ENCODE results near the gene COMTD1. TPM values are rescaled to one million over a fixed set of nuclear protein-coding genes. Genes with fewer than 3 reads are reported as not detected.

Gene COMTD1
- total and polyA plus RNA-seq, 2 of the 4 experiments (the other 2 are of a cell fraction) = 1.6 to 6.4 TPM

GRCh38 chr10:75269605-75270004 is 33.8 kb upstream of the COMTD1 start:
- H3K4ac ChIP-seq (ENCODE audit: low read depth, low read length) = peak overlapping the region; percentile 18; the same call in 1 of the 2 replicates
- H3K27ac ChIP-seq (ENCODE audit: insufficient read depth, low read length) = no peak overlapping the region
- peak overlapping the region; percentile 12 to 54; a peak in 1 of 4 replicates for H4K8ac ChIP-seq (ENCODE audit: low read depth in 2 of 2, low read length in 2 of 2)
- no peak overlapping the region for H2BK5ac ChIP-seq (ENCODE audit: low read depth, low read length, poor library complexity, severe bottlenecking)
- no peak for DNase-seq
- ATAC-seq (ENCODE audit: low read depth) = no peak
- dilution Hi-C loops (cut with HindIII; ENCODE audit: low sequenced_read_pairs, unreplicated experiment) (no loop called here), intact Hi-C loops (cut with micrococcal nuclease) (no loop called here), in situ Hi-C loops (cut with MboI; ENCODE audit: low sequenced_read_pairs) (no loop called here)
- H4K20me1 ChIP-seq (ENCODE audit: insufficient read depth, low read length) = no peaks in the 10 kb centered on the region
- H2AK9ac ChIP-seq (replicated peaks; ENCODE audit: low read depth, low read length, poor library complexity) = no peak overlapping the region
- no peak for TF ChIP-seq MAZ (IDR thresholded peaks at IDR 0.05; ENCODE audit: borderline replicate concordance, low read depth, low read length)
- no peak for TF ChIP-seq POLR2A (IDR thresholded peaks at IDR 0.05; ENCODE audit: low read depth, low read length)
- TF ChIP-seq, protein P1, sequence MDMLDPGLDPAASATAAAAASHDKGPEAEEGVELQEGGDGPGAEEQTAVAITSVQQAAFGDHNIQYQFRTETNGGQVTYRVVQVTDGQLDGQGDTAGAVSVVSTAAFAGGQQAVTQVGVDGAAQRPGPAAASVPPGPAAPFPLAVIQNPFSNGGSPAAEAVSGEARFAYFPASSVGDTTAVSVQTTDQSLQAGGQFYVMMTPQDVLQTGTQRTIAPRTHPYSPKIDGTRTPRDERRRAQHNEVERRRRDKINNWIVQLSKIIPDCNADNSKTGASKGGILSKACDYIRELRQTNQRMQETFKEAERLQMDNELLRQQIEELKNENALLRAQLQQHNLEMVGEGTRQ (IDR thresholded peaks at IDR 0.05; ENCODE audit: low read depth, low read length) = no peak
- no peak for TF ChIP-seq CEBPB (IDR thresholded peaks at IDR 0.05; ENCODE audit: low read depth, low read length)
- TF ChIP-seq MXI1 (IDR thresholded peaks at IDR 0.05; ENCODE audit: borderline replicate concordance, low read depth, low read length) = no peak
- H3K23ac ChIP-seq (ENCODE audit: low read depth, low read length) = peak overlapping the region; percentile 11
- H3K9me1 ChIP-seq (ENCODE audit: insufficient read depth, low read length) = peaks cover 14% of the 10 kb centered on the region
- no peak overlapping the region for H3K4me3 ChIP-seq (ENCODE audit: insufficient read depth, low read depth, low read length)
- peaks cover 0 to 3% of the 10 kb centered on the region in 2 experiments; a peak in 1 of 4 replicates for H3K79me1 ChIP-seq (ENCODE audit: low read depth in 1 of 2, low read length in 2 of 2)
- H3K9ac ChIP-seq (ENCODE audit: low read depth, low read length) = no peak overlapping the region
- no peaks in the 10 kb centered on the region for H3K27me3 ChIP-seq (ENCODE audit: control insufficient read depth, insufficient read depth, low read length)
- peak overlapping the region; percentile 45; the same call in 1 of the 2 replicates for H4K91ac ChIP-seq (ENCODE audit: insufficient read depth, low read depth, low read length)
- H2BK20ac ChIP-seq (ENCODE audit: low read depth, low read length) = peak overlapping the region; percentile 46
- ChIA-PET POLR2A (ENCODE audit: unreplicated experiment) (no interaction called here), CTCF (no interaction called here)
- no peak overlapping the region; the same call in 1 of the 2 replicates for H4K5ac ChIP-seq (ENCODE audit: low read depth, low read length)
- no peak overlapping the region for H3K56ac ChIP-seq (ENCODE audit: extremely low read depth, insufficient read depth, low read length)
- H3K9me3 ChIP-seq (ENCODE audit: control insufficient read depth, insufficient read depth, low read length) = peaks cover 2% of the 10 kb centered on the region; the same call in 1 of the 2 replicates
- H2AFZ ChIP-seq (replicated peaks; ENCODE audit: low read length, poor library complexity) = peak overlapping the region; percentile 24
- peak overlapping the region; percentile 80; the same call in 2 of the 3 replicates for H2BK15ac ChIP-seq (ENCODE audit: low read depth, low read length)
- peak overlapping the region; percentile 31; the same call in 1 of the 2 replicates for H3K18ac ChIP-seq (ENCODE audit: low read depth, low read length)
- peak overlapping the region; percentile 15; the same call in 1 of the 2 replicates for H3K14ac ChIP-seq (replicated peaks; ENCODE audit: low read depth, low read length)
- peaks cover 20% of the 10 kb centered on the region for H3K4me1 ChIP-seq (ENCODE audit: control insufficient read depth, insufficient read depth, low read length)
- H3K4me2 ChIP-seq (ENCODE audit: low read depth, low read length) = no peak overlapping the region
- BruUV-seq (replicated peaks) = no TSS peak
- no CpG with 5 or more reads among the region's 5 CpGs for WGBS, 2 experiments (ENCODE audit: extremely low coverage in 2 of 2, insufficient read length in 1 of 2)
- no peaks in the 10 kb centered on the region for H3K36me3 ChIP-seq (ENCODE audit: control insufficient read depth, insufficient read depth, low read length)
- no peak overlapping the region for H2AK5ac ChIP-seq (ENCODE audit: low read depth, low read length)
- no peak overlapping the region for H2BK120ac ChIP-seq (ENCODE audit: low read depth, low read length)

Measured in IMR-90 (cell line).